Measurements from ENCODE around the gene ACIN1. TPM values are rescaled to one million over a fixed set of nuclear protein-coding genes. Genes with fewer than 3 reads are reported as not detected.

The ACIN1 gene
- total and polyA plus RNA-seq, 2 experiments from 2014 or later, result 76.1 to 172 TPM

GRCh38 chr14:23132970-23133369 is 38.0 kb upstream of the ACIN1 start:
- no peak overlapping the region for H3K4me3 ChIP-seq

More at GRCh38 chr14:23132970-23133369, 38.0 kb upstream of the ACIN1 start:
- Mint-ChIP-seq H3K9me3 (no peaks in the 10 kb centered on the region), H3K27ac (no peak overlapping the region), H3K27me3 (ENCODE audit: insufficient read depth, low read depth, poor library complexity) (peaks cover 1% of the 10 kb centered on the region), H3K36me3 (ENCODE audit: low read depth) (peaks cover 66% of the 10 kb centered on the region), H3K4me1 (no peaks in the 10 kb centered on the region), H3K4me3 (no peak overlapping the region)
- Histone ChIP-seq H3K36me3 (ENCODE audit: insufficient read depth) (peaks cover 9% of the 10 kb centered on the region), H3K4me1 (ENCODE audit: insufficient read depth) (no peaks in the 10 kb centered on the region), H3K27ac (ENCODE audit: low read depth) (no peak overlapping the region), H3F3A (replicated peaks; ENCODE audit: low read depth) (no peaks in the 10 kb centered on the region), H2AFZ (no peak overlapping the region), H3K79me2 (replicated peaks; ENCODE audit: insufficient read depth) (no peaks in the 10 kb centered on the region), H4K20me1 (replicated peaks; ENCODE audit: insufficient read depth) (peaks cover under 1% of the 10 kb centered on the region; the same call in 1 of the 2 replicates), H3K4me2 (no peak overlapping the region), H3K27me3 (ENCODE audit: insufficient read depth) (no peaks in the 10 kb centered on the region), H3K9me2 (ENCODE audit: insufficient read depth) (no peaks in the 10 kb centered on the region)
- TF ChIP-seq ZNF114 (CRISPR knock-in tag; IDR thresholded peaks at IDR 0.05) (no peak), ZNF331 (CRISPR knock-in tag; IDR thresholded peaks at IDR 0.05; ENCODE audit: low read depth) (no peak), NANOG (IDR thresholded peaks at IDR 0.05; ENCODE audit: borderline replicate concordance) (no peak), POLR2AphosphoS5 (IDR thresholded peaks at IDR 0.05; ENCODE audit: low read depth) (no peak), JUNB (IDR thresholded peaks at IDR 0.05; ENCODE audit: unreplicated experiment) (no peak), CREB1 (CRISPR knock-in tag; IDR thresholded peaks at IDR 0.05; ENCODE audit: low read depth) (no peak), EZH2 (IDR thresholded peaks at IDR 0.05; ENCODE audit: low read depth, unreplicated experiment) (no peak), STAT1 (IDR thresholded peaks at IDR 0.05; ENCODE audit: unreplicated experiment) (no peak)
- TF ChIP-seq, protein P1, sequence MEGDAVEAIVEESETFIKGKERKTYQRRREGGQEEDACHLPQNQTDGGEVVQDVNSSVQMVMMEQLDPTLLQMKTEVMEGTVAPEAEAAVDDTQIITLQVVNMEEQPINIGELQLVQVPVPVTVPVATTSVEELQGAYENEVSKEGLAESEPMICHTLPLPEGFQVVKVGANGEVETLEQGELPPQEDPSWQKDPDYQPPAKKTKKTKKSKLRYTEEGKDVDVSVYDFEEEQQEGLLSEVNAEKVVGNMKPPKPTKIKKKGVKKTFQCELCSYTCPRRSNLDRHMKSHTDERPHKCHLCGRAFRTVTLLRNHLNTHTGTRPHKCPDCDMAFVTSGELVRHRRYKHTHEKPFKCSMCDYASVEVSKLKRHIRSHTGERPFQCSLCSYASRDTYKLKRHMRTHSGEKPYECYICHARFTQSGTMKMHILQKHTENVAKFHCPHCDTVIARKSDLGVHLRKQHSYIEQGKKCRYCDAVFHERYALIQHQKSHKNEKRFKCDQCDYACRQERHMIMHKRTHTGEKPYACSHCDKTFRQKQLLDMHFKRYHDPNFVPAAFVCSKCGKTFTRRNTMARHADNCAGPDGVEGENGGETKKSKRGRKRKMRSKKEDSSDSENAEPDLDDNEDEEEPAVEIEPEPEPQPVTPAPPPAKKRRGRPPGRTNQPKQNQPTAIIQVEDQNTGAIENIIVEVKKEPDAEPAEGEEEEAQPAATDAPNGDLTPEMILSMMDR (conservative IDR thresholded peaks at IDR 0.05; ENCODE audit: low read depth in 2 of 2), result no peak
- TF ChIP-seq, protein P2, sequence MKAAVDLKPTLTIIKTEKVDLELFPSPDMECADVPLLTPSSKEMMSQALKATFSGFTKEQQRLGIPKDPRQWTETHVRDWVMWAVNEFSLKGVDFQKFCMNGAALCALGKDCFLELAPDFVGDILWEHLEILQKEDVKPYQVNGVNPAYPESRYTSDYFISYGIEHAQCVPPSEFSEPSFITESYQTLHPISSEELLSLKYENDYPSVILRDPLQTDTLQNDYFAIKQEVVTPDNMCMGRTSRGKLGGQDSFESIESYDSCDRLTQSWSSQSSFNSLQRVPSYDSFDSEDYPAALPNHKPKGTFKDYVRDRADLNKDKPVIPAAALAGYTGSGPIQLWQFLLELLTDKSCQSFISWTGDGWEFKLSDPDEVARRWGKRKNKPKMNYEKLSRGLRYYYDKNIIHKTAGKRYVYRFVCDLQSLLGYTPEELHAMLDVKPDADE (IDR thresholded peaks at IDR 0.05), result no peak
- TF ChIP-seq, protein P3, sequence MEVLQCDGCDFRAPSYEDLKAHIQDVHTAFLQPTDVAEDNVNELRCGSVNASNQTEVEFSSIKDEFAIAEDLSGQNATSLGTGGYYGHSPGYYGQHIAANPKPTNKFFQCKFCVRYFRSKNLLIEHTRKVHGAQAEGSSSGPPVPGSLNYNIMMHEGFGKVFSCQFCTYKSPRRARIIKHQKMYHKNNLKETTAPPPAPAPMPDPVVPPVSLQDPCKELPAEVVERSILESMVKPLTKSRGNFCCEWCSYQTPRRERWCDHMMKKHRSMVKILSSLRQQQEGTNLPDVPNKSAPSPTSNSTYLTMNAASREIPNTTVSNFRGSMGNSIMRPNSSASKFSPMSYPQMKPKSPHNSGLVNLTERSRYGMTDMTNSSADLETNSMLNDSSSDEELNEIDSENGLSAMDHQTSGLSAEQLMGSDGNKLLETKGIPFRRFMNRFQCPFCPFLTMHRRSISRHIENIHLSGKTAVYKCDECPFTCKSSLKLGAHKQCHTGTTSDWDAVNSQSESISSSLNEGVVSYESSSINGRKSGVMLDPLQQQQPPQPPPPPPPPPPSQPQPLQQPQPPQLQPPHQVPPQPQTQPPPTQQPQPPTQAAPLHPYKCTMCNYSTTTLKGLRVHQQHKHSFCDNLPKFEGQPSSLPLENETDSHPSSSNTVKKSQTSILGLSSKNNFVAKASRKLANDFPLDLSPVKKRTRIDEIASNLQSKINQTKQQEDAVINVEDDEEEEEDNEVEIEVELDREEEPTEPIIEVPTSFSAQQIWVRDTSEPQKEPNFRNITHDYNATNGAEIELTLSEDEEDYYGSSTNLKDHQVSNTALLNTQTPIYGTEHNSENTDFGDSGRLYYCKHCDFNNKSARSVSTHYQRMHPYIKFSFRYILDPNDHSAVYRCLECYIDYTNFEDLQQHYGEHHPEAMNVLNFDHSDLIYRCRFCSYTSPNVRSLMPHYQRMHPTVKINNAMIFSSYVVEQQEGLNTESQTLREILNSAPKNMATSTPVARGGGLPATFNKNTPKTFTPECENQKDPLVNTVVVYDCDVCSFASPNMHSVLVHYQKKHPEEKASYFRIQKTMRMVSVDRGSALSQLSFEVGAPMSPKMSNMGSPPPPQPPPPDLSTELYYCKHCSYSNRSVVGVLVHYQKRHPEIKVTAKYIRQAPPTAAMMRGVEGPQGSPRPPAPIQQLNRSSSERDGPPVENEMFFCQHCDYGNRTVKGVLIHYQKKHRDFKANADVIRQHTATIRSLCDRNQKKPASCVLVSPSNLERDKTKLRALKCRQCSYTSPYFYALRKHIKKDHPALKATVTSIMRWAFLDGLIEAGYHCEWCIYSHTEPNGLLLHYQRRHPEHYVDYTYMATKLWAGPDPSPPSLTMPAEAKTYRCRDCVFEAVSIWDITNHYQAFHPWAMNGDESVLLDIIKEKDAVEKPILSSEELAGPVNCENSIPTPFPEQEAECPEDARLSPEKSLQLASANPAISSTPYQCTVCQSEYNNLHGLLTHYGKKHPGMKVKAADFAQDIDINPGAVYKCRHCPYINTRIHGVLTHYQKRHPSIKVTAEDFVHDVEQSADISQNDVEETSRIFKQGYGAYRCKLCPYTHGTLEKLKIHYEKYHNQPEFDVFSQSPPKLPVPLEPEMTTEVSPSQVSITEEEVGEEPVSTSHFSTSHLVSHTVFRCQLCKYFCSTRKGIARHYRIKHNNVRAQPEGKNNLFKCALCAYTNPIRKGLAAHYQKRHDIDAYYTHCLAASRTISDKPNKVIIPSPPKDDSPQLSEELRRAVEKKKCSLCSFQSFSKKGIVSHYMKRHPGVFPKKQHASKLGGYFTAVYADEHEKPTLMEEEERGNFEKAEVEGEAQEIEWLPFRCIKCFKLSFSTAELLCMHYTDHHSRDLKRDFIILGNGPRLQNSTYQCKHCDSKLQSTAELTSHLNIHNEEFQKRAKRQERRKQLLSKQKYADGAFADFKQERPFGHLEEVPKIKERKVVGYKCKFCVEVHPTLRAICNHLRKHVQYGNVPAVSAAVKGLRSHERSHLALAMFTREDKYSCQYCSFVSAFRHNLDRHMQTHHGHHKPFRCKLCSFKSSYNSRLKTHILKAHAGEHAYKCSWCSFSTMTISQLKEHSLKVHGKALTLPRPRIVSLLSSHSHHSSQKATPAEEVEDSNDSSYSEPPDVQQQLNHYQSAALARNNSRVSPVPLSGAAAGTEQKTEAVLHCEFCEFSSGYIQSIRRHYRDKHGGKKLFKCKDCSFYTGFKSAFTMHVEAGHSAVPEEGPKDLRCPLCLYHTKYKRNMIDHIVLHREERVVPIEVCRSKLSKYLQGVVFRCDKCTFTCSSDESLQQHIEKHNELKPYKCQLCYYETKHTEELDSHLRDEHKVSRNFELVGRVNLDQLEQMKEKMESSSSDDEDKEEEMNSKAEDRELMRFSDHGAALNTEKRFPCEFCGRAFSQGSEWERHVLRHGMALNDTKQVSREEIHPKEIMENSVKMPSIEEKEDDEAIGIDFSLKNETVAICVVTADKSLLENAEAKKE (CRISPR knock-in tag; IDR thresholded peaks at IDR 0.05), result no peak
- TF ChIP-seq, protein P4, sequence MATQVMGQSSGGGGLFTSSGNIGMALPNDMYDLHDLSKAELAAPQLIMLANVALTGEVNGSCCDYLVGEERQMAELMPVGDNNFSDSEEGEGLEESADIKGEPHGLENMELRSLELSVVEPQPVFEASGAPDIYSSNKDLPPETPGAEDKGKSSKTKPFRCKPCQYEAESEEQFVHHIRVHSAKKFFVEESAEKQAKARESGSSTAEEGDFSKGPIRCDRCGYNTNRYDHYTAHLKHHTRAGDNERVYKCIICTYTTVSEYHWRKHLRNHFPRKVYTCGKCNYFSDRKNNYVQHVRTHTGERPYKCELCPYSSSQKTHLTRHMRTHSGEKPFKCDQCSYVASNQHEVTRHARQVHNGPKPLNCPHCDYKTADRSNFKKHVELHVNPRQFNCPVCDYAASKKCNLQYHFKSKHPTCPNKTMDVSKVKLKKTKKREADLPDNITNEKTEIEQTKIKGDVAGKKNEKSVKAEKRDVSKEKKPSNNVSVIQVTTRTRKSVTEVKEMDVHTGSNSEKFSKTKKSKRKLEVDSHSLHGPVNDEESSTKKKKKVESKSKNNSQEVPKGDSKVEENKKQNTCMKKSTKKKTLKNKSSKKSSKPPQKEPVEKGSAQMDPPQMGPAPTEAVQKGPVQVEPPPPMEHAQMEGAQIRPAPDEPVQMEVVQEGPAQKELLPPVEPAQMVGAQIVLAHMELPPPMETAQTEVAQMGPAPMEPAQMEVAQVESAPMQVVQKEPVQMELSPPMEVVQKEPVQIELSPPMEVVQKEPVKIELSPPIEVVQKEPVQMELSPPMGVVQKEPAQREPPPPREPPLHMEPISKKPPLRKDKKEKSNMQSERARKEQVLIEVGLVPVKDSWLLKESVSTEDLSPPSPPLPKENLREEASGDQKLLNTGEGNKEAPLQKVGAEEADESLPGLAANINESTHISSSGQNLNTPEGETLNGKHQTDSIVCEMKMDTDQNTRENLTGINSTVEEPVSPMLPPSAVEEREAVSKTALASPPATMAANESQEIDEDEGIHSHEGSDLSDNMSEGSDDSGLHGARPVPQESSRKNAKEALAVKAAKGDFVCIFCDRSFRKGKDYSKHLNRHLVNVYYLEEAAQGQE (IDR thresholded peaks at IDR 0.05; ENCODE audit: unreplicated experiment), result no peak
- no peak for ATAC-seq
- DNase-seq (ENCODE audit: low spot score), result no peak

All from GM23338 (cell line).